Measurements from ENCODE around the gene LDLRAD1.
"Not testable (repeated sequence)": the region's sequence is repeated elsewhere in the genome, so short reads cannot be mapped to it uniquely, and the experiment has no call there.

LDLRAD1 gene

GRCh38 chr1:54017979-54018378, at the start of gene LDLRAD1:
TSS of gene LDLRAD1 (minus strand) at chr1:54018186. CDS start at chr1:54018112, 74 bp downstream.
- no peak for DNase-seq

GRCh38 chr1:54064299-54064698, 46.3 kb upstream of the LDLRAD1 start:
- DNase-seq = no peak

GRCh38 chr1:54054438-54054749, 36.4 kb upstream of the LDLRAD1 start:
- no peak for DNase-seq

GRCh38 chr1:54053745-54054437, 35.9 kb upstream of the LDLRAD1 start:
- DNase-seq = no peak

GRCh38 chr1:54052934-54053744, 35.2 kb upstream of the LDLRAD1 start, which contains the start of the genes TCEANC2 and TMEM59:
TSS of gene TCEANC2 (plus strand) at chr1:54053608. CDS start at chr1:54054423, 815 bp downstream.
TSS of gene TMEM59 (minus strand) at chr1:54053204. CDS start at chr1:54053188, 16 bp downstream.
- DNase-seq = peak; percentile 84 to 93

GRCh38 chr1:54052431-54052933, 34.5 kb upstream of the LDLRAD1 start:
- DNase-seq = peak in 1 of 2 experiments; percentile 11

- no peak for DNase-seq
These were observed 34.0 kb upstream of the LDLRAD1 start for GRCh38 chr1:54051933-54052430.

GRCh38 chr1:54050435-54050834, 32.4 kb upstream of the LDLRAD1 start:
- not testable (repeated sequence) for DNase-seq

- no peak for DNase-seq
These were observed 29.7 kb upstream of the LDLRAD1 start for GRCh38 chr1:54047384-54048305.

GRCh38 chr1:54046671-54047383, 28.8 kb upstream of the LDLRAD1 start:
- no peak for DNase-seq

- DNase-seq = no peak
These were observed 27.5 kb upstream of the LDLRAD1 start for GRCh38 chr1:54045496-54045895.

GRCh38 chr1:54041806-54042205, 23.8 kb upstream of the LDLRAD1 start:
- DNase-seq = no peak

- no peak for DNase-seq
These were observed 19.5 kb upstream of the LDLRAD1 start for GRCh38 chr1:54037476-54037875.

- no peak for DNase-seq
These were observed 10.6 kb upstream of the LDLRAD1 start for GRCh38 chr1:54028306-54029251.

GRCh38 chr1:54027848-54028247, 9.9 kb upstream of the LDLRAD1 start:
- no peak for DNase-seq

GRCh38 chr1:54024811-54025210, 6.8 kb upstream of the LDLRAD1 start:
- not testable (repeated sequence) for DNase-seq

- DNase-seq = no peak
These were observed 6.4 kb upstream of the LDLRAD1 start for GRCh38 chr1:54024358-54024757.

GRCh38 chr1:54019562-54020176, 1.7 kb upstream of the LDLRAD1 start:
- DNase-seq = not testable (repeated sequence)

GRCh38 chr1:54018635-54019034, 649 bp upstream of the LDLRAD1 start:
- DNase-seq = no peak

Measured in cerebellar nuclear complex (tissue), 1 donor.